Retinal pigment epithelial cell (primary cell): Measurements from ENCODE around the gene VWA3B.

Source experiments
- DNase-seq: peaks from one replicate; pipeline ENCODE4 v3.0.0-alpha.2; 2010; ENCODE audit warnings: low read depth
- H3K4me3 ChIP-seq: 2 replicates; pipeline ENCODE4 v1.5.1; 2011; ENCODE audit warnings: mild to moderate bottlenecking, low read length, control low read depth, moderate library complexity
- TF ChIP-seq, protein P1 (sequence below): conservative IDR thresholded peaks from 2 replicates; pipeline ENCODE4 v1.5.1; 2011; ENCODE audit warnings: low read depth, low read length, control low read depth, inconsistent platforms

Gene VWA3B

DNA sequence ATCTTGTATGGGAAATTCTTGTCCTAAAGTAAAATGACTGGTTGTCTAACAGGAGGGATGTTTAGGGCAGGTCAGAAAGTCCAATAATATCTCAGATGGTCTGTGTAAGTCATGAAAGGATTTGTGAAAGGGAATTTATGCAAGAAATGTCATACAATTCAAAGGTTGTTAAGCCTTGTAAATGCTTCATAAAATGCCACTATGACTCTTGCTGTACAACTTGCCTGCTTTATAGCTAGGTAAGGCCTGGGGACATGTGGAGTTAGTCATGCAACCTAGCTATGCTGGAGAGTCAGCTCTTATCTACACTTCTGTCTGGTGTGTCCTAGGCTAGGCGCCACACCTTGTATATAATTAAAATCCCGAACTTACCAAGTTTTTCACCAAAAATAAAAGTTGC is 36.9 kb upstream of the VWA3B start:
- H3K4me3 ChIP-seq, result no peak overlapping the region
- no peak for DNase-seq
- TF ChIP-seq, protein P1, sequence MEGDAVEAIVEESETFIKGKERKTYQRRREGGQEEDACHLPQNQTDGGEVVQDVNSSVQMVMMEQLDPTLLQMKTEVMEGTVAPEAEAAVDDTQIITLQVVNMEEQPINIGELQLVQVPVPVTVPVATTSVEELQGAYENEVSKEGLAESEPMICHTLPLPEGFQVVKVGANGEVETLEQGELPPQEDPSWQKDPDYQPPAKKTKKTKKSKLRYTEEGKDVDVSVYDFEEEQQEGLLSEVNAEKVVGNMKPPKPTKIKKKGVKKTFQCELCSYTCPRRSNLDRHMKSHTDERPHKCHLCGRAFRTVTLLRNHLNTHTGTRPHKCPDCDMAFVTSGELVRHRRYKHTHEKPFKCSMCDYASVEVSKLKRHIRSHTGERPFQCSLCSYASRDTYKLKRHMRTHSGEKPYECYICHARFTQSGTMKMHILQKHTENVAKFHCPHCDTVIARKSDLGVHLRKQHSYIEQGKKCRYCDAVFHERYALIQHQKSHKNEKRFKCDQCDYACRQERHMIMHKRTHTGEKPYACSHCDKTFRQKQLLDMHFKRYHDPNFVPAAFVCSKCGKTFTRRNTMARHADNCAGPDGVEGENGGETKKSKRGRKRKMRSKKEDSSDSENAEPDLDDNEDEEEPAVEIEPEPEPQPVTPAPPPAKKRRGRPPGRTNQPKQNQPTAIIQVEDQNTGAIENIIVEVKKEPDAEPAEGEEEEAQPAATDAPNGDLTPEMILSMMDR, result no peak

DNA sequence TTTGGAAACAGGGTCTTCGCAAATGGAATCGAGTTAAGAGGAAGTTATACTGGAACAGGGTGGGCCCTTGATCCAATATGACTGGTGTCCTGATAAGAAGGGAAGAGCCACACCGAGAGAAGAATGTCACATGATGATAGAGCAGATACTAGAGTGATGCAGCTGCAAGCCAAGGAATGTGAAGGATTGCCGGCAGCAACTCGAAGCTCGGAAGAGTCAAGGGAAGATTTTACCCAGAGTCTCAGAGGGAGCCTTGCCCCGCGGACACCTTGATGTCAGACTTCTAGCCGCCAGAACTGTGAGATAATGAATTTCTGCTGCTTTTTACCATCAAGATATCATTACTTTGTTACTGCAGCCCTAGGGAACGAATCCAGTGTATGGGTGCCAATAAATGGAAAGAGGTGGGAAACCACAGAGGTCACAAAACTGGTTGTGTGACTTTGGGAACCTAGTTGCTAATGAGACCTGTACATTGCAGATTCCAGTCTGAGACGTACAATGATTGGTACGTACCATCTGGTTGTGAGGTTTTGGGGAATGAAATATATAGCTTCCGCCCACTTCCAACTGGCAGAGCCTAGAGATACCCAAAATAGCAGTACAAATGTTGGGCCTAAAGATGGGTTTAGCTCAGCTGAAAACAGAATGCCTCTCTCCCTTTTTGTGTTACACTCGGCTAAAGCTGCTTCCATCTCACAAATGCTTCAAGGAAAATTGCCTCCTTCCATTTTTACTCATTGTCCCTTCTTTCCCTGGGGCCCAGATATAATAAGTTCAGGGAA is 28.6 kb upstream of the VWA3B start:
- TF ChIP-seq, protein P1, result no peak
- no peak for DNase-seq
- no peak overlapping the region for H3K4me3 ChIP-seq

DNA sequence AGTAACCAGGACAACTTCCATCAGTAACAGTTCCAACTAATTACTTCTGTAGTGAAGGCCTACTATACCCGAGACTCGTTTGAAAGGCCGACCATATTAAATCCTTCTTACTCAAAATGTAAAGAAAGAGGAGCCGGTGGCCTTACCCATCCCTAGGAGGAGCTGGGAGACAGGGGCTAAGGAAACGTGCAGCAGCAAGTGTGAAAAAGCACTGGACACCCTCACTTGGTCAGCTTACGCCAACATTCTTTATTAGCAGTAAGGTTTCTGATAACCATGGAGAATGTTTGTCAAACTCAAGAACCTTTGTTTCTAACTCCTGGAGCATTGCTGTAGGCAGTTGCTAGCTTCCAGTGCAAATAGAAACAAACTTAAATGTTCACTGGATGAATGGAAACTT is 26.7 kb upstream of the VWA3B start:
- no peak for DNase-seq
- no peak overlapping the region for H3K4me3 ChIP-seq
- TF ChIP-seq, protein P1, result no peak

DNA sequence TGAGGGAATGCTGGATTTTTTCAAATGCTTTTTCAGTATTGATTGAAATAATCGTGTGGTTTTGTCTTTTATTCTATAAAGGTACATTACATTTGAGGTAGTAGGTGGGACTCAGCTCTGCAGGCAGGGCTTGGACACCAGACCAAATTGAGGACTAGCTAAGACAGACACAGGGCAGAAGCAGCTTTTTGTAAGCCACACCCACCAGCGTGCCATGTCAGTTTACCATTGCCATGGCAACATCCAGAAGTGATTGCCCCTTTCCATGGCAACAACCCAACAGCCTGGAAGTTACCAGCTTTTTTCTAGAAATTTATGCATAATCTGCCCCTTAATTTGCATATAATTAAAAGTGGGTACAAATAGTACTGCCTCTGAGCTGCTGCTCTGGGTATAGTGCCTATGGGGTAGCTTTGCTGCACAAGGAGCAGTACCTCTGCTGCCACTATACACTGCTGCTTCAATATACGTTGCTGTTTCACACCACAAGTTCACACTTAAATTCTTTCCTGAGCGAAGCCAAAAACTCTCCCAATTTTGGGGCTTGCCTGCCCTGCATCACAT is 23.6 kb upstream of the VWA3B start:
- no peak for DNase-seq
- TF ChIP-seq, protein P1, result no peak
- H3K4me3 ChIP-seq, result no peak overlapping the region

DNA sequence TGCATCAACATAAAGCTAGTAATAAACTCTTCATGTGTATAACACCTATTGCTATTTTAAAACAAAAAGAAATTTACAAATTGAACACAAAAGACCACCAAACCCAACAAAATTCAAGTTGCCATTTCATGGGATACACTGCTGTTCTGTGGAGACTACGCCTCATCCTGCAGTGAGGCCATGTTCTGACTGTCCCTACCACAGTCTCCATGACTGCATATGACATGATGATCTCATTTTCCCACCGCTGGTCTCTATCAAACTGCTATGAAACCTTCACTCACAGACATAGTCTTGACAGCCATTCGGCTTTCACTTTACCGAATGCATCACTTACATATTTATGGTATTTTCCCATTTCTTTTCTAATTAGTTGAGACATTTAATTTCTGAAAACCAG is 21.2 kb upstream of the VWA3B start:
- no peak for DNase-seq
- TF ChIP-seq, protein P1, result no peak
- no peak overlapping the region for H3K4me3 ChIP-seq

DNA sequence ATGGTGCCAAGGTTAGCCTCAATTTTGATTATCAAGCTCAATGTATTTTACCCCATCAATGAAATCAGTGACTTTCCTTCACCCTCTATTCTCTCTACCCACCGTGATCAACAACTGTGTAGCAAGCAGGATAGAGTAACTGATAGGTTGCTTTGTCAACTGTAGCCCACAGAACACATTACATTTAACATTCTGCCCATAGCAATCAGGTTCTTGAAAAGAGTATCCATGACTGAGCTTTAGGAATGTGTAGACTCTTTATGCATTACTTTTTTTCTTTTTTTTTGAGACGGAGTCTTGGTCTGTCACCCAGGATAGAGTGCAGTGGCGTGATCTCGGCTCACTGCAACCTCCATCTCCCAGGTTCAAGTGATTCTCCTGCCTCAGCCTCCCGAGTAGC is 19.8 kb upstream of the VWA3B start:
- TF ChIP-seq, protein P1, result no peak
- DNase-seq, result no peak
- H3K4me3 ChIP-seq, result no peak overlapping the region

DNA sequence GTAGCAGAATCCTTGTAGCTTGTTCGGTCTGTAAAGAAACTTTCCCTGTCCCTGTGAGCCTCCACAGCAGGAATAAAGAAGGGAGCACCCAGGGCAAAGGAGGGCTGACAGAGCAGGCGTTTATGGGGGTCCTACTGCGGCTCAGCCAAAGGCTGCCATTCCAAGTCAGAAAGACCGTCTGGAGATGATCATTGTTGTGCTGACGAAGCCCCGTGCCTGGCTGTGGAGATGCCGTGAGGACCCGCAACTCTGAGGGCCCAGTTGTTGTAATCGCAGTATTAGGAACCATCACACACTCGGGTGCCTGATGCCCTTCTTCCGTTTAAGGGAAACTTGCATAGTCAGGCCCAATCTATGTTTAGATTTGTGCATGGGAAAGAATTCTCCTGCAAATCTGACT is 16.9 kb upstream of the VWA3B start:
- TF ChIP-seq, protein P1, result no peak

More for the DNA sequence above, 16.9 kb upstream of the VWA3B start:
- no peak for DNase-seq
- no peak overlapping the region for H3K4me3 ChIP-seq
